HG02588 (cell line): ENCODE results near the gene CACNA1H.

Source experiments
- ATAC-seq: cut with Tn5 transposase; IDR thresholded peaks from one replicate; pipeline ENCODE4 v1.9.1; 2021; ENCODE audit warnings: mild to moderate bottlenecking, moderate library complexity; ENCODE audit not compliant: unreplicated experiment

The CACNA1H gene

GRCh38 chr16:1156055-1156982 lies 3.4 kb downstream of the CACNA1H start:
- ATAC-seq = no peak

- no peak for ATAC-seq
These were observed 4.2 kb downstream of the CACNA1H start for GRCh38 chr16:1156983-1157638.

- no peak for ATAC-seq
These were observed 4.9 kb downstream of the CACNA1H start for GRCh38 chr16:1157639-1158455.

- ATAC-seq = no peak
These were observed 5.8 kb downstream of the CACNA1H start for GRCh38 chr16:1158456-1159324.

GRCh38 chr16:1159325-1159972 lies 6.5 kb downstream of the CACNA1H start:
- ATAC-seq = no peak

- ATAC-seq = no peak
These were observed 7.3 kb downstream of the CACNA1H start for GRCh38 chr16:1159973-1160772.

- no peak for ATAC-seq
These were observed 8.0 kb downstream of the CACNA1H start for GRCh38 chr16:1160773-1161348.

GRCh38 chr16:1162701-1163566 lies 10.0 kb downstream of the CACNA1H start:
- ATAC-seq = no peak

GRCh38 chr16:1163567-1164055 lies 10.7 kb downstream of the CACNA1H start:
- no peak for ATAC-seq

GRCh38 chr16:1164382-1164781 lies 11.5 kb downstream of the CACNA1H start:
- no peak for ATAC-seq

GRCh38 chr16:1164975-1165374 lies 12.1 kb downstream of the CACNA1H start:
- no peak for ATAC-seq

GRCh38 chr16:1165511-1165910 lies 12.6 kb downstream of the CACNA1H start:
- ATAC-seq = no peak

- no peak for ATAC-seq
These were observed 14.6 kb downstream of the CACNA1H start for GRCh38 chr16:1167276-1168107.

- no peak for ATAC-seq
These were observed 15.9 kb downstream of the CACNA1H start for GRCh38 chr16:1168837-1169236.

GRCh38 chr16:1169285-1170075 lies 16.6 kb downstream of the CACNA1H start:
- ATAC-seq = no peak

- no peak for ATAC-seq
These were observed 17.1 kb downstream of the CACNA1H start for GRCh38 chr16:1170076-1170418.
